Panc1 (cell line): ENCODE measurements around the gene OBP2A. TPM values are rescaled to one million over a fixed set of nuclear protein-coding genes. Genes with fewer than 3 reads are reported as not detected.
"Not testable (repeated sequence)": the region's sequence is repeated elsewhere in the genome, so short reads cannot be mapped to it uniquely, and the experiment has no call there.

Source experiments
- ATAC-seq: fragments of 200-7000 bp; cut with Tn5 transposase; 2 replicates; pipeline ENCODE4 v1.9.1; 2020; ENCODE audit warnings: mild to moderate bottlenecking, moderate library complexity
- BruUV-seq: library from RNA; stranded (reverse); fragments of 400-500 nt; replicated peaks from 2 replicates; lab custom pipeline; 2021; lab: Mats Ljungman, UMichigan
- CTCF ChIA-PET: fragments of 300-600 bp; sonication (Branson Sonifier 250); formaldehyde crosslinking; loops from one replicate; lab custom pipeline; 2022; ENCODE audit warnings: antibody characterized with exemption; lab: Charles Lee
- POLR2A ChIA-PET: fragments of 300-600 bp; sonication (Branson Sonifier 250); formaldehyde crosslinking; loops from one replicate; lab custom pipeline; 2022; ENCODE audit warnings: antibody characterized with exemption; lab: Charles Lee
- DNase-seq: peaks from one replicate; pipeline ENCODE4 v3.0.0-alpha.2; 2010; ENCODE audit warnings: low read depth, low spot score
- H3K27ac ChIP-seq: 2 replicates; pipeline ENCODE4 v1.5.1; 2011; ENCODE audit warnings: mild to moderate bottlenecking, low read length, inconsistent platforms
- H3K27me3 ChIP-seq: fragments of 200-500 bp; sonication (Bioruptor generic); 2 replicates; pipeline ENCODE4 v1.6.0; 2014; ENCODE audit warnings: low read length, inconsistent platforms; ENCODE audit not compliant: control insufficient read depth, insufficient read depth
- H3K36me3 ChIP-seq: fragments of 200-500 bp; sonication (Bioruptor generic); 2 replicates; pipeline ENCODE4 v1.5.1; 2014; ENCODE audit warnings: inconsistent platforms, mild to moderate bottlenecking, low read length, moderate library complexity; ENCODE audit not compliant: control insufficient read depth, insufficient read depth
- H3K4me1 ChIP-seq: 2 replicates; pipeline ENCODE4 v1.5.1; 2011; ENCODE audit warnings: inconsistent platforms, mild to moderate bottlenecking, low read length, moderate library complexity; ENCODE audit not compliant: control insufficient read depth, insufficient read depth
- H3K4me3 ChIP-seq, 2 experiments: 2 replicates each; pipeline ENCODE4 v1.5.1; 2011 to 2012; ENCODE audit warnings: low read depth in 2 of 2, low read length in 2 of 2, mild to moderate bottlenecking in 2 of 2, inconsistent platforms in 1 of 2, moderate library complexity in 1 of 2
- H3K9me3 ChIP-seq: fragments of 200-500 bp; sonication (Bioruptor generic); 2 replicates; pipeline ENCODE4 v1.5.1; 2014; ENCODE audit warnings: low read depth, mild to moderate bottlenecking, inconsistent platforms, low read length, moderate library complexity; ENCODE audit not compliant: control insufficient read depth, insufficient read depth
- CTCF ChIP-seq: fragments of 450-650 bp; IDR thresholded peaks from 2 replicates; pipeline ENCODE4 v1.5.1; 2017; ENCODE audit warnings: mild to moderate bottlenecking
- POLR2AphosphoS5 ChIP-seq: IDR thresholded peaks from 2 replicates; pipeline ENCODE4 v1.6.1; 2012; ENCODE audit warnings: mild to moderate bottlenecking, low read depth, low read length, moderate library complexity
- SIN3A ChIP-seq: IDR thresholded peaks from 2 replicates; pipeline ENCODE4 v1.6.1; 2012; ENCODE audit warnings: low read depth, mild to moderate bottlenecking, low read length, moderate library complexity, borderline replicate concordance; ENCODE audit not compliant: insufficient read depth
- TCF7L2 ChIP-seq: IDR thresholded peaks from 2 replicates; pipeline ENCODE4 v1.6.1; 2011; ENCODE audit warnings: mild to moderate bottlenecking, low read depth, low read length, inconsistent platforms
- in situ Hi-C: cut with HindIII; loops from 2 replicates; pipeline ENCODE4 v1.10.0; 2016; ENCODE audit warnings: low sequenced_read_pairs, low pct_unique_long_range_greater_than_20kb
- intact Hi-C: fragments of 100-400 bp; cut with micrococcal nuclease; formaldehyde crosslinking; loops from one replicate; pipeline ENCODE4 v1.10.0; 2022; ENCODE audit not compliant: unreplicated experiment
- total RNA-seq: library from RNA; stranded (reverse); gene quantifications from one replicate; pipeline ENCODE4 v1.2.1, GENCODE V29; 2021; ENCODE audit not compliant: unreplicated experiment
- TF ChIP-seq, protein P1 (sequence below), 2 experiments: IDR thresholded peaks; 2 replicates each; pipeline ENCODE4 v1.6.1; 2011 to 2012; ENCODE audit warnings: low read depth in 2 of 2, control low read depth in 1 of 2, low read length in 1 of 2, mild to moderate bottlenecking in 1 of 2, moderate library complexity in 1 of 2; ENCODE audit not compliant: insufficient read depth in 1 of 2

Gene OBP2A
- total RNA-seq, 1 experiment from 2014 or later = not detected

DNA sequence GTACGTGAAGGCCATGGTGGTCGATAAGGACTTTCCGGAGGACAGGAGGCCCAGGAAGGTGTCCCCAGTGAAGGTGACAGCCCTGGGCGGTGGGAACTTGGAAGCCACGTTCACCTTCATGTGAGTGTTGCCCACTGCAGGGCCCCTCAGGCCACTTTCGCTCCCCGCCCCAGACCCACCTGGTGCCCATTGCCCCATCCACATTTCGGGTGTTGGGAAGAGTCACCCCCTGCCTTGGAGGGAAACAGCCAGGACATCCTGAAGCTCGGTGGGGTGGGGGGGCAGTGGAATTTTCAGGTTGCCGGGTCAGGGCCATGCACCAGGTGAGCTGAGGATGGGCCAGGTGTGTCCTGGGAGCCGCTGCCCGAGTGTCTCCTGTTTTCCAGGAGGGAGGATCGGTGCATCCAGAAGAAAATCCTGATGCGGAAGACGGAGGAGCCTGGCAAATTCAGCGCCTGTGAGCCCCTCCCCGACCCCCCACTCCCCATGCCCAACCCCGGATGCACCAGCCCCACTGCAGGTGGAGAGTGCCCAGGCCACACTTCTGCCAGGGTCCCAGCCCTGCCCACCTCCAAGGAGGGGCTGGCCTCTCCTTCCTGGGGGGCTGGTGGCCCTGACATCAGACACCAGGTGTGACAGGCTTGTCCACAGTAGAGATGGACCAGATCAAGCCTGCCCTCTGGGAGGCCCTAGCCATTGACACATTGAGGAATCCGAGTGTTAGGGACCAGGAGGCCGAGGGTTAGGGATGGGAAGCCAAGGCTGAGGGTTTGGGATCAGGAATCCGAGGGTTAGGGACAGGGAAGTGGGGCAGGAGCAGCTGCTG is 1.1 kb downstream of the OBP2A start:
- H3K27me3 ChIP-seq, H3K9me3 ChIP-seq, H3K4me1 ChIP-seq, intact Hi-C loops, DNase-seq, H3K27ac ChIP-seq, H3K36me3 ChIP-seq, POLR2A ChIA-PET, BruUV-seq, CTCF ChIA-PET, H3K4me3 ChIP-seq, ATAC-seq, in situ Hi-C loops: not testable (repeated sequence)

DNA sequence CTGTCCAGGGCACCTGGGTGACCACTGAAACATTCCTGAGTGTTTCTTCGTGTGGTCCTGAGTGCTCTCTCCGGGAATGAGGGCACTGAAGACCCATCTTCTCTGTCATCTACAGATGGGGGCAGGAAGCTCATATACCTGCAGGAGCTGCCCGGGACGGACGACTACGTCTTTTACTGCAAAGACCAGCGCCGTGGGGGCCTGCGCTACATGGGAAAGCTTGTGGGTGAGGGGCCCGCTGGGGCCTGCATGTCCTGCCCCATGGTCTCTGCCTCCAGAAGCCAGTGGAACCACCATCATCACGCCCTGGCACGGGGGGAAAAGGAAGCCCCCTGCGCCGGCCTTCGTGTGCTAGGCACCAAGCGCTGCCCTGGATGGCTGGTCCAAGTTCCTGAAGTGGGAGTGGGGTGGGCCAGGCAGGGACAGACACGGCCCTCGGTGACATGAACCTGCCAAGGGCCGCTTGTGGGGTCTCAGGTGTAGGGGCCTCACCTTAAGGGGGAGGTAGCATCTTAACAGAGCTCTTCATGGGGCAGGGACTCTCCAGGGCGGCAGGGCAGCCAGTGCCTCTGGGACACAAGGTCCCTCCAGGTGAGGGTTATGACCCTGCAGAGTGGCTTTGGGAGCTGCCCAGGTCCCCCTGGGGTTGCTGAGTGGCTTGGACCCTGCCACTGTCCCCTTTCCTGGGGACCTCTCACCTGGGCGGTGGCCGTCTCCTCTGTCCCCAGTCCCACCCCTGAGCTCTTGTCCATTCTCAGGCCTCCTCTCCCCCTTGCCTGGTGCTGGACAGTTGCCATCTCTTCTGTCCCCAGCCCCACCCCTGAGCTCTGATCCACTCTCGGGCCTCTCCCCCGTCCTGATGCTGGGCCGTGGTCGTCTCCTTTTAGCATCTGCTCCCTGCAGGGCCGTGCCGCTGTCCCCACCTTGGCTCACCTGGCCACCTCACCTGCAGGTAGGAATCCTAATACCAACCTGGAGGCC is 2.1 kb downstream of the OBP2A start:
- POLR2A ChIA-PET = no interaction called here
- Histone ChIP-seq H3K4me3 (no peak overlapping the region), H3K4me1 (no peaks in the 10 kb centered on the region), H3K36me3 (no peaks in the 10 kb centered on the region), H3K27me3 (no peaks in the 10 kb centered on the region), H3K27ac (no peak overlapping the region), H3K9me3 (no peaks in the 10 kb centered on the region)
- TF ChIP-seq POLR2AphosphoS5 (no peak), CTCF (no peak), TCF7L2 (no peak), SIN3A (no peak)
- TF ChIP-seq, protein P1, sequence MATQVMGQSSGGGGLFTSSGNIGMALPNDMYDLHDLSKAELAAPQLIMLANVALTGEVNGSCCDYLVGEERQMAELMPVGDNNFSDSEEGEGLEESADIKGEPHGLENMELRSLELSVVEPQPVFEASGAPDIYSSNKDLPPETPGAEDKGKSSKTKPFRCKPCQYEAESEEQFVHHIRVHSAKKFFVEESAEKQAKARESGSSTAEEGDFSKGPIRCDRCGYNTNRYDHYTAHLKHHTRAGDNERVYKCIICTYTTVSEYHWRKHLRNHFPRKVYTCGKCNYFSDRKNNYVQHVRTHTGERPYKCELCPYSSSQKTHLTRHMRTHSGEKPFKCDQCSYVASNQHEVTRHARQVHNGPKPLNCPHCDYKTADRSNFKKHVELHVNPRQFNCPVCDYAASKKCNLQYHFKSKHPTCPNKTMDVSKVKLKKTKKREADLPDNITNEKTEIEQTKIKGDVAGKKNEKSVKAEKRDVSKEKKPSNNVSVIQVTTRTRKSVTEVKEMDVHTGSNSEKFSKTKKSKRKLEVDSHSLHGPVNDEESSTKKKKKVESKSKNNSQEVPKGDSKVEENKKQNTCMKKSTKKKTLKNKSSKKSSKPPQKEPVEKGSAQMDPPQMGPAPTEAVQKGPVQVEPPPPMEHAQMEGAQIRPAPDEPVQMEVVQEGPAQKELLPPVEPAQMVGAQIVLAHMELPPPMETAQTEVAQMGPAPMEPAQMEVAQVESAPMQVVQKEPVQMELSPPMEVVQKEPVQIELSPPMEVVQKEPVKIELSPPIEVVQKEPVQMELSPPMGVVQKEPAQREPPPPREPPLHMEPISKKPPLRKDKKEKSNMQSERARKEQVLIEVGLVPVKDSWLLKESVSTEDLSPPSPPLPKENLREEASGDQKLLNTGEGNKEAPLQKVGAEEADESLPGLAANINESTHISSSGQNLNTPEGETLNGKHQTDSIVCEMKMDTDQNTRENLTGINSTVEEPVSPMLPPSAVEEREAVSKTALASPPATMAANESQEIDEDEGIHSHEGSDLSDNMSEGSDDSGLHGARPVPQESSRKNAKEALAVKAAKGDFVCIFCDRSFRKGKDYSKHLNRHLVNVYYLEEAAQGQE (IDR thresholded peaks at IDR 0.05; ENCODE audit: insufficient read depth in 1 of 2, low read depth in 2 of 2, low read length in 1 of 2) = no peak
- DNase-seq (no peak), ATAC-seq (no peak)
- BruUV-seq = no TSS peak
- CTCF ChIA-PET = no interaction called here
- in situ Hi-C loops (no loop called here), intact Hi-C loops (no loop called here)

GRCh38 chr9:135549478-135550343 is 3.8 kb downstream of the OBP2A start:
- H3K4me1 ChIP-seq, H3K27ac ChIP-seq, CTCF ChIA-PET, DNase-seq, H3K27me3 ChIP-seq, H3K9me3 ChIP-seq, POLR2A ChIA-PET, intact Hi-C loops, ATAC-seq, in situ Hi-C loops, BruUV-seq, H3K4me3 ChIP-seq, H3K36me3 ChIP-seq: not testable (repeated sequence)
